Measurements from ENCODE around the gene CDHR5. TPM values are rescaled to one million over a fixed set of nuclear protein-coding genes. Genes with fewer than 3 reads are reported as not detected.

Gene CDHR5
- total and polyA plus RNA-seq, 10 donors: 0.02 to 0.16 (median 0.03) TPM; not detected in 7

DNA sequence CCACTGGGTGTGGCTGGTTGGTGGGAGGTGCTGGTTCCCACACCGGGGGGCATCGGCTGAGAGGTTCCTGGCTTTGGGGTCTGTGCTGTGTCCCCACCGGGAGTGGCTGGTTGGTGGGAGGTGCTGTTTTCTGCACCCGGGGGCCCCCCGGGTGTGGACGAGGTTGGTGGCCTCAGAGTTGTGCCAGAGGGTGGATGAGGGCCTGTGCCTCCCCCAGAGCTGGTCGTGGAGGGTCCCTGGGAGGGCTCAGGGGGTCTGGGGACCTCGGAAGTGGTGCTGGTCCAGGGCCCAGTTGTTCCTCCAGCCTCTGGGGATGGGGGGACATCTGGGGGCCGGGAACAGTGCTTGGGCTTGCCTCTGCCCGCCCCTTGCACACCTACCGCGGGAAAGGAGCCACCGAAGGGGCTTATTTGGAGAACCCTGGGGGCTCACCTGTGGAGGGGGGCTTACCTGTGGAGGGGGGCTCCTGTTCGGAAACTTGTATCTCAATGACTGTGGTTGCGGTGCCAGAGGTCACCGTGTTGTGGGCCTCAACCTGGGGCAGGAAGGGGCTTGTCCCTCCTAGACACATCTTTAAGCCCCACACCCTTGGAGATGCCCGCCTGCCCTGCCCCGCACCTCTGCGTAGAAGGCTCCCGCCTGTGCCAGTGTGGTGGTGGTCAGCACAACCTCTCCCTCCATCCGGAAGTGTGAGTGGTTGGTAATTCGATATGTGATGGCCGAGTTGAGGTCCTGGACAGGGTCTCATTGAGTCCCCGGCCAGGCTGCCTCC is 5.7 kb downstream of the CDHR5 start:
- Histone ChIP-seq H3K36me3 (peaks cover 0 to 46% (median 9%) of the 10 kb centered on the region in 6 donors), H3K27ac (no peak overlapping the region), H3K9me3 (no peaks in the 10 kb centered on the region), H3K4me3 (no peak overlapping the region), H3K4me1 (peaks cover 17 to 45% (median 27%) of the 10 kb centered on the region in 6 donors), H3K27me3 (replicated peaks in 1 of 7) (peaks cover 0 to 2% (median 0%) of the 10 kb centered on the region in 7 donors)
- intact Hi-C loops (cut with DNase I; ENCODE audit: low total_unique reads): no loop called here
- TF ChIP-seq POLR2AphosphoS5 (IDR thresholded peaks at IDR 0.05) (no peak), POLR2A (IDR thresholded peaks at IDR 0.05) (no peak), CTCF (IDR thresholded peaks at IDR 0.05 in 8 of 11, conservative IDR thresholded peaks at IDR 0.05 in 3 of 11) (no peak)
- DNase-seq: peak; percentile 74
- 89 to 95% (median 93%) methylated on average over 11 to 24 of the region's 24 CpGs for whole genome bisulfite sequencing, 5 donors

DNA sequence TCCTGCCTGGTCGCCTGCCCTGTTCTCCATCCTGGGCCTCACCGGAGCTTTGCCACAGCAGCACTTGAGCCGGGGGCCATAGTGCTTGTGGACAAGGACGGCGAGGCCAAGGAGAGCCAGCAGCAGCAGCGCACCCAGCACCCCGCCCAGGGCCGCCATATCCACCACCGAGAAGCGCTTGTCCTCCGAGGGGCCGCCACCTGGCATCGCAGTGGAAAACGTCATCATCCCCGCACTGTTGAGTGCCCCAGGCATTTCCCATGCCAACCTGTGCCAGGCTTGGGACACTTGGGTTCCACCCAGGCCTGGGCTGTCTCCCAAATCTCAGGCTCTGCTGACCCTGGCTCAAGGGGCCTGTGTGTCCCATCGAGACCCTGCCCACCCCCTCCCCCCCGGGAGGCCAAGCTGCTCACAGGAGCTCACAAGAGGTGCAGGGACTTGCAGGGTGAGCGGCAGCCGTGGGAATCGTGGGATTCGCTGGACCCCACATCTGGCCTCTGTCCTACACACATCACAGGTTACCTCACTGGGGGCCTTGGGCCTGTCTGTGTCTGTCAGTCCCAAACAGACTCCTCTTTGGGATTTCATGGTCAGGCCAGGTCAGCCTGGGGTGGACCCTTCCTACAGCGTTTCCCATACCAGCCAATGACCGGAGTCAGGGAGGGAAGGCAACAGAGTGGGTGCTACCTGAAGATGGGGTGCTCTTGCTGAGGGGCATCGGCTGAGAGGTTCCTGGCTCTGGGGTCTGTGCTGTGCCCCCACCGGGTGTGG is 6.7 kb downstream of the CDHR5 start:
- WGBS, 5 donors: 92 to 96% (median 94%) methylated on average over 15 to 25 of the region's 25 CpGs
- Histone ChIP-seq H3K36me3 (peaks cover 0 to 54% (median 13%) of the 10 kb centered on the region in 6 donors), H3K27me3 (replicated peaks in 1 of 7) (no peaks in the 10 kb centered on the region), H3K4me1 (peaks cover 21 to 55% (median 37%) of the 10 kb centered on the region in 6 donors), H3K9me3 (no peaks in the 10 kb centered on the region), H3K4me3 (no peak overlapping the region), H3K27ac (no peak overlapping the region)
- no peak for DNase-seq
- TF ChIP-seq POLR2AphosphoS5 (IDR thresholded peaks at IDR 0.05): peak in 1 of 3 donors; percentile 44
- no peak for TF ChIP-seq POLR2A (IDR thresholded peaks at IDR 0.05)
- intact Hi-C loops (cut with DNase I; ENCODE audit: low total_unique reads): no loop called here

- WGBS, 5 donors: 90 to 94% (median 93%) methylated on average over 30 to 57 of the region's 57 CpGs
- Histone ChIP-seq H3K36me3 (peaks cover 0 to 54% (median 20%) of the 10 kb centered on the region in 6 donors), H3K27ac (peak overlapping the region in 2 of 8 donors; percentile 94 to 97), H3K27me3 (replicated peaks in 1 of 7) (no peaks in the 10 kb centered on the region), H3K4me3 (no peak overlapping the region), H3K4me1 (peaks cover 21 to 62% (median 42%) of the 10 kb centered on the region in 6 donors), H3K9me3 (no peaks in the 10 kb centered on the region)
- intact Hi-C loops (cut with DNase I; ENCODE audit: low total_unique reads): no loop called here
- peak; percentile 84 for DNase-seq
- TF ChIP-seq CTCF (IDR thresholded peaks at IDR 0.05 in 8 of 11, conservative IDR thresholded peaks at IDR 0.05 in 3 of 11): no peak
- no peak for TF ChIP-seq POLR2A (IDR thresholded peaks at IDR 0.05)
- TF ChIP-seq POLR2AphosphoS5 (IDR thresholded peaks at IDR 0.05): peak in 1 of 3 donors; percentile 2
Observed at GRCh38 chr11:617199-617911, 7.4 kb downstream of the CDHR5 start.
